Mucosa of gallbladder (tissue), 1 donor: ENCODE measurements around the gene CEACAM20. TPM values are rescaled to one million over a fixed set of nuclear protein-coding genes. Genes with fewer than 3 reads are reported as not detected.
"Not testable (repeated sequence)": the region's sequence is repeated elsewhere in the genome, so short reads cannot be mapped to it uniquely, and the experiment has no call there.

Source experiments
- DNase-seq: peaks from one replicate; pipeline ENCODE4 v3.0.0-alpha.2; 2020; ENCODE audit warnings: low spot score
- total RNA-seq: library from RNA; stranded (reverse); gene quantifications from one replicate; pipeline ENCODE4 v1.2.1, GENCODE V29; 2021
- donor health status: DM: no; HTN: no; CAD: no.

The CEACAM20 gene
- total RNA-seq = 0.12 TPM

- DNase-seq = no peak
Observed at GRCh38 chr19:44529536-44529935, at the start of gene CEACAM20. CEACAM20 (minus strand) TSS chr19:44529675; CDS start chr19:44529509, 166 bp downstream.

- no peak for DNase-seq
Observed at GRCh38 chr19:44577566-44577874, 48.0 kb upstream of the CEACAM20 start.

- DNase-seq = peak; percentile 30
Observed at GRCh38 chr19:44576843-44577565, 47.5 kb upstream of the CEACAM20 start.

GRCh38 chr19:44575116-44575700 lies 45.7 kb upstream of the CEACAM20 start:
- DNase-seq = no peak

DNA sequence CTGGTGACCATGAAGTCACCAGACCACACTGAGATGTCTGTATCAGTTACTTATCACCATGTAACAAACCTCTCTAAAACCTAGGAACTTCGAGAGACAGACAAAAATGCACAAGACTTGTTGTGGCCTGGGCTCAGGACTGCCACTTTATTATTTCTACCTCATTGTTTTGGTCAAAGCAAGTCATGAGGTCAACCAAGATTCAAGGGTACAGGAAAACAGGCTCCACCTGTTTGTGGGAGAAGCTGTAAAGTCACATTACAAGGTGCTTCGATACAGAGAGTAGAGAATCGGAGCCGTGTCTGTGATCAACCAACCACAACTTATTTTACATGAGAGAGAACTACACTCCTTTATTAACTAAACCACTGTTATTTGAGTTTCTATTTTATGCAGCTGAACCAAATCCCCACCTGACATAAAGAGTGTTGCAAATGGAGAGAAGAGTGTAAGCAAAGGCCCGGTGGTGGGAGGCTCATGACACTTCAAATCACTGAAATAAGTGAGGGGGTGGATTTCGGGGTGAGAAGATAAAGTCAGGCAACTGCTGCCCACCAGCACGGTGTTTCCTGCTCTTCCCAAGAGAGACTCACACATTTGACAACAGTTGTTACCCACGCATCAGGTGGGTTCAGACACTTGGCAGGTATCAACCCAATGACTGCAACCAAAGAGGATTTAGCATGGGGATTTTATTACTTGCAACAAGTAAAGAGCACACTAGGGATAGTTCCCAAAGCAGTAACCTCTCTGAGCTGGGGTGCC lies 44.9 kb upstream of the CEACAM20 start:
- DNase-seq = no peak

GRCh38 chr19:44573627-44574026 lies 44.2 kb upstream of the CEACAM20 start:
- no peak for DNase-seq

- DNase-seq = no peak
Observed at GRCh38 chr19:44573183-44573582, 43.7 kb upstream of the CEACAM20 start.

DNA sequence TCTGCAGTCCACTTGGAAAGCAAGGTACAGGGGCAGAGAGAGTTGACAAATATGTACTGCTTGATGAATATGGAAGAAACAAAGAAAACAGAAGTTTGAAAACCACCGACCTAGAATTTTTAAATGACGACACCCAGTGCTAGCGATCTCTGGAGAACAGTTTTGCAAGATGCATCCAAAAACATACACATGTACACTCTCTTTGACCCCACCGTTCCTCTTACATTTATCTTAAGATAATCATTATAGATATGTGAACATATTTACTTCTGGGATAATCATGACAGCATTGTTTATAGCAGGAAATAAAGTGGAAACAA lies 43.1 kb upstream of the CEACAM20 start:
- no peak for DNase-seq

GRCh38 chr19:44571830-44572580 lies 42.5 kb upstream of the CEACAM20 start:
- DNase-seq = no peak

GRCh38 chr19:44570984-44571684 lies 41.7 kb upstream of the CEACAM20 start:
- DNase-seq = peak; percentile 79

DNA sequence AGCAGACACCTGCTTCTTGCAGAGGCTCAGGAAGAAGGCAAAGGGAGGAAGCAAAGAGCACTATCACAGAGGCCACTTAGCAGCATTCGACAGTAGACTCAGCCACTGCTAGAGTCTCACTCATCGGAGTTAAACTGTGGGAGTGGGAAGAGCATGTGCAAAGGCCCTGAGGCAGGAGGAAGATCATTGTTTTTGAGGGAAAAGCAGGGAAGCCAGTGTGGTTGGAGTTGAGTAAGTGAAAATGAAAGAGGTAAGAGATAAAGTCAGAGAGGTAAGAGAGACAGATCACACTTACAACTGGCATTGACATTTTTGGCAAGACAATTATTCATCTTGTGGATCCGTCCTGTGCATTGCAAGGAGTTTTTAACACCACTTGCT lies 41.1 kb upstream of the CEACAM20 start:
- no peak for DNase-seq

- no peak for DNase-seq
Observed at GRCh38 chr19:44567745-44568144, 38.3 kb upstream of the CEACAM20 start.

- DNase-seq = no peak
Observed at GRCh38 chr19:44566984-44567383, 37.5 kb upstream of the CEACAM20 start.

- not testable (repeated sequence) for DNase-seq
Observed at GRCh38 chr19:44563086-44563655, 33.7 kb upstream of the CEACAM20 start.

- DNase-seq = no peak
Observed at GRCh38 chr19:44557933-44558332, 28.5 kb upstream of the CEACAM20 start.

DNA sequence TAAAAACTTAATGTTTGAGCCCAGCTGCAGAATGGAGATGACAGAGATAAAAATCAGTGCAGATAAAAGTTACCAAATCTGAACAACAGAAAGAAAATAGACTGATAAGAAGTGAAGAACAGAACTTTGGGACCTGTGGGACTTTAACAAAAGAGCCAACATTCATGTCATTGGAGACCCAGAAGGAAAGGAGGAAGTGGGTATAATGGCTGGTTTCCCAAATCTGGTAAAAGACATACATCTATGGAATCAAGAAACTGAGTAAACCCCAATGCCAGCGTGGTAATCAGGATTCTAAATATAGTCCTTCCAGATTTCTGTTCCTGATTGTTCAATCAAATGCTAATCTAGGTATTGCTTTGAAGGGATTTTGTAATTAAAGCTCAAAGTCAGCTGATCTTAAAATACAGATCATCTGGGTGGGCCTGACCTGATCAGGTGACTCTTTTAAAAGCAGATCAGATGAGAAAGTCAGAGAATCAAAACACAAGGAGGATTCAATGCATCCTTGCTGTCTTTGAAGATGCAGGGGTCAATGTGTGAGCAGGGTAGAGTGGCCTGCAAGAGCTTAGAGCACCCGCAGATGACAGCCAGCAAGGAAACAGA lies 25.3 kb upstream of the CEACAM20 start:
- DNase-seq = no peak

DNA sequence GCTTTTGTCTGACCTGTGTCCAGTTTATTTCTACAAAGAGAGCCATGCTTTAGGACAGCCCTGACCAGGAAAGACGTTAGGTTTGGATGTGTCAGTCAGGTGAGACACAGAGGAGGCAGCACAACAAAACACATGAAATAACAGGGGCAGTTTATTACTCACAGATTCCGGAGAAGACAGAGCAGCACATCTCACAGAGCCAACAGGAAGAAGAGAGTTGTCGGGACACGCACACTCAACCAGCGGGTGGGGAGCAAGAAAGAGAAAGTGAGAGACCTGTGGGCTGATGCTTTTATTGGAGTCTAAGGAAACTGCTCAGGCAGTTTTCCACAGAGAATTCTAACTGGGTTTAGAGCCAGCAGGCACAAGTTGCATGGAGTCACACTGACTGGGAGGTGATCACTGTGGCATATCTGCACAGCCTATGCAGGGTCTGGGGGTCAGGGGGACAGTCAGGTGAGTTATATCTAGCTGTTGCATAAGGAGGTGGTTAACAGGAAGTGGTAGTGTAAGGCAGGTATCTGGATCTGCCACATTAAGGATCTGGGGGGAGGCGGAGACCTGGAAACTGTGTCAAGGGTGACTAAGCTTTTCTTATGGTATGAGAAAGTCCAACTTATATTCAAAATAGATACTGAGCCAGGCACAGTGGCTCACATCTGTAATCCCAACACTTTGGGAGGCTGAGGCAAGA lies 24.1 kb upstream of the CEACAM20 start:
- DNase-seq = no peak

DNA sequence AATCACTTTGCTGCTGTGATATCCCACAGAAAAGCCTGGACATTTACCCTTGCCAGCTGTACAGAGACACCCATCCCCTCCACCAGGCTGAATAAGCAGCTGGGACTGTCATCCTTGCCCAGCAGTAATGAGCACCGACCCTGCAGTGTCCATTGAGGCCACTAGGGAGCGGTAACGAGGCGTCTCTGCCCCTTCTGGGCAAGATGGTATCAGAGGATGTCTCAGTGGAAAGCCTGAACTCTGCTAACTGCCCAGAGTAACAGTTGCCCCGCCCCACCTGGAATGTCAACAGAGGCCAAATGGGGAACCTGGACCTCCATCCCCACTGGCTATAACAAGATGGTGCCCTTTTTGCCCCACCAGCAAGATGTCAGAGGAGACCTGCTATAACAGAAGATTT lies 22.8 kb upstream of the CEACAM20 start:
- DNase-seq = no peak

DNA sequence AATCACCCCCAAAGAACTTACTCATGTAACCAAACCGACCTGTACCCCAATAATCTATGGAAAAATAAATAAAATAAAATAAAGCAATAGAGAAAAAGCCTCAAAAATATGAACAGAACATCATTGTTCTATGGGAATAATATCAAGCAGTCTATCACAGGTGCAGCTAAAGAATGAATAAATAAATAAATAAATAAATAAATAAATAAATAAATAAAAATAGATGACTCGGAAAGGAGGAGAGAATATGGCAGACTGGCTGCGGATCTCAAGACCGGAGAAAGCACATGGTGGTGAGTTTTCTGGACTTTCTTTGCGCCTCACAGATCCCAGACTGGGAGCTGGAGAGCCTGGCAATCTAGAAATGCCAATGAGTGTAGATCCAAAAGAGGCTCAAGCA lies 22.4 kb upstream of the CEACAM20 start:
- DNase-seq = no peak

GRCh38 chr19:44550976-44551375 lies 21.5 kb upstream of the CEACAM20 start:
- not testable (repeated sequence) for DNase-seq
